Calu3 (cell line): ENCODE results near the gene CARMIL1. TPM values are rescaled to one million over a fixed set of nuclear protein-coding genes. Genes with fewer than 3 reads are reported as not detected.

Experiments used
- BruUV-seq: library from RNA; stranded (reverse); fragments of 400-500 nt; replicated peaks from 2 replicates; lab custom pipeline; 2021; lab: Mats Ljungman, UMichigan
- CTCF ChIA-PET: fragments of 300-600 bp; sonication (Branson Sonifier 250); formaldehyde crosslinking; loops from one replicate; lab custom pipeline; 2022; ENCODE audit warnings: antibody characterized with exemption; lab: Charles Lee
- DNase-seq: peaks from one replicate; pipeline ENCODE4 v3.0.0; 2022
- H3K27ac Mint-ChIP-seq: one replicate; pipeline ENCODE4 v1.8.0; 2022; ENCODE audit warnings: mixed read lengths; ENCODE audit not compliant: unreplicated experiment
- H3K27me3 Mint-ChIP-seq: one replicate; pipeline ENCODE4 v1.8.0; 2022; ENCODE audit warnings: mixed read lengths; ENCODE audit not compliant: unreplicated experiment
- H3K36me3 Mint-ChIP-seq: one replicate; pipeline ENCODE4 v1.8.0; 2022; ENCODE audit warnings: mild to moderate bottlenecking, moderate library complexity, mixed read lengths; ENCODE audit not compliant: insufficient read depth, unreplicated experiment
- H3K4me1 Mint-ChIP-seq: one replicate; pipeline ENCODE4 v1.8.0; 2022; ENCODE audit warnings: mild to moderate bottlenecking, low read depth, mixed read lengths; ENCODE audit not compliant: unreplicated experiment
- H3K4me3 Mint-ChIP-seq: one replicate; pipeline ENCODE4 v1.8.0; 2022; ENCODE audit warnings: mild to moderate bottlenecking, low read depth, moderate library complexity, mixed read lengths; ENCODE audit not compliant: unreplicated experiment
- H3K9me3 Mint-ChIP-seq: one replicate; pipeline ENCODE4 v1.8.0; 2022; ENCODE audit warnings: low read depth, mixed read lengths; ENCODE audit not compliant: unreplicated experiment
- CTCF ChIP-seq: fragments of 200-600 bp; IDR thresholded peaks from one replicate; pipeline ENCODE4 v1.8.0; 2022; ENCODE audit warnings: antibody characterized with exemption; ENCODE audit not compliant: unreplicated experiment
- intact Hi-C: fragments of 100-400 bp; cut with micrococcal nuclease; formaldehyde crosslinking; loops from one replicate; pipeline ENCODE4 v1.10.0; 2022; ENCODE audit not compliant: unreplicated experiment
- total RNA-seq: library from RNA; stranded (reverse); gene quantifications from 2 replicates; pipeline ENCODE4 v1.2.3, GENCODE V29; 2022

CARMIL1 gene
- total RNA-seq, 1 experiment from 2014 or later, result 92.4 TPM

GRCh38 chr6:25614052-25614451 lies 334.9 kb downstream of the CARMIL1 start:
- DNase-seq, result no peak
- CTCF ChIA-PET, result no interaction called here
- BruUV-seq, result no TSS peak
- Mint-ChIP-seq H3K4me1 (no peaks in the 10 kb centered on the region), H3K27ac (no peak overlapping the region), H3K27me3 (no peaks in the 10 kb centered on the region), H3K36me3 (peaks cover 14% of the 10 kb centered on the region), H3K9me3 (no peaks in the 10 kb centered on the region), H3K4me3 (no peak overlapping the region)
- intact Hi-C loops, result no loop called here
- no peak for TF ChIP-seq CTCF

GRCh38 chr6:25615471-25615870 lies 336.3 kb downstream of the CARMIL1 start:
- Mint-ChIP-seq H3K4me3 (no peak overlapping the region), H3K36me3 (peaks cover 2% of the 10 kb centered on the region), H3K4me1 (no peaks in the 10 kb centered on the region), H3K9me3 (no peaks in the 10 kb centered on the region), H3K27ac (no peak overlapping the region), H3K27me3 (no peaks in the 10 kb centered on the region)
- no TSS peak for BruUV-seq
- CTCF ChIA-PET, result no interaction called here
- intact Hi-C loops, result no loop called here
- DNase-seq, result no peak
- no peak for TF ChIP-seq CTCF

- peaks cover 11% of the 10 kb centered on the region for H3K36me3 Mint-ChIP-seq
- CTCF ChIA-PET, result interaction anchor here (0.6 kb wide), 2 partner anchors 394 to 466 kb away, joined by 3 read pairs; no protein-coding TSS in a partner anchor
- TF ChIP-seq CTCF, result no peak
- no peaks in the 10 kb centered on the region for H3K9me3 Mint-ChIP-seq
- intact Hi-C loops, result no loop called here
- H3K27me3 Mint-ChIP-seq, result no peaks in the 10 kb centered on the region
- no peaks in the 10 kb centered on the region for H3K4me1 Mint-ChIP-seq
- no peak overlapping the region for H3K4me3 Mint-ChIP-seq
- no TSS peak for BruUV-seq
- no peak overlapping the region for H3K27ac Mint-ChIP-seq
- DNase-seq, result no peak
Measured at GRCh38 chr6:25617997-25618396, 338.8 kb downstream of the CARMIL1 start.

GRCh38 chr6:25619217-25619616 lies 340.0 kb downstream of the CARMIL1 start:
- intact Hi-C loops, result no loop called here
- no peaks in the 10 kb centered on the region for H3K4me1 Mint-ChIP-seq
- BruUV-seq, result no TSS peak
- TF ChIP-seq CTCF, result no peak
- DNase-seq, result no peak
- H3K27me3 Mint-ChIP-seq, result no peaks in the 10 kb centered on the region
- no peaks in the 10 kb centered on the region for H3K9me3 Mint-ChIP-seq
- H3K36me3 Mint-ChIP-seq, result peaks cover 11% of the 10 kb centered on the region
- CTCF ChIA-PET, result no interaction called here
- no peak overlapping the region for H3K4me3 Mint-ChIP-seq
- H3K27ac Mint-ChIP-seq, result no peak overlapping the region
